Measurements from ENCODE around the gene ATP8A2.
"Not testable (repeated sequence)": the region's sequence is repeated elsewhere in the genome, so short reads cannot be mapped to it uniquely, and the experiment has no call there.

The ATP8A2 gene

DNA sequence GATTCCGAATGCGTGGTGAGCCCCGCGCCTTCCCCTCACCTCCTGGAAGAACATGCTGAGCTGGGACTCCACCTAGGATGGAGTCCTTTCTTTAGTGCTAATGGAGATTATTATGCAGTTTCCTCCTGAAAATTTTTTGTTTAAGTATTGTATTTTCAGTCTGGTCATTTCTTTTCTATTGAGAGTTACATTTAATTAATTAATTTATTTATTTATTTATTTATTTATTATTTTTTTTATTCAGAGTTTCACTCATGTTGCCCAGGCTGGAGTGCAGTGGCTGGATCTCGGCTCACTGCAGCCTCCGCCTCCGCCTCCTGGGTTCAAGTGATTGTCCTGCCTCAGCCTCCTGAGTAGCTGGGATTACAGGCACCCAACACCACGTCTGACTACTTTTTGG, 400.8 kb downstream of the ATP8A2 start:
- not testable (repeated sequence) for H3K4me1 ChIP-seq (ENCODE audit: control insufficient read depth, insufficient read depth, low read length, unreplicated experiment); H3K36me3 ChIP-seq (ENCODE audit: insufficient read depth, low read length); H3K79me2 ChIP-seq (ENCODE audit: control insufficient read depth, insufficient read depth, low read length, unreplicated experiment); H3K27ac ChIP-seq (ENCODE audit: low read depth, low read length); H3K4me3 ChIP-seq (ENCODE audit: low read depth, low read length); H3K27me3 ChIP-seq (ENCODE audit: insufficient read depth, low read length); H2AFZ ChIP-seq (ENCODE audit: low read length, unreplicated experiment)

DNA sequence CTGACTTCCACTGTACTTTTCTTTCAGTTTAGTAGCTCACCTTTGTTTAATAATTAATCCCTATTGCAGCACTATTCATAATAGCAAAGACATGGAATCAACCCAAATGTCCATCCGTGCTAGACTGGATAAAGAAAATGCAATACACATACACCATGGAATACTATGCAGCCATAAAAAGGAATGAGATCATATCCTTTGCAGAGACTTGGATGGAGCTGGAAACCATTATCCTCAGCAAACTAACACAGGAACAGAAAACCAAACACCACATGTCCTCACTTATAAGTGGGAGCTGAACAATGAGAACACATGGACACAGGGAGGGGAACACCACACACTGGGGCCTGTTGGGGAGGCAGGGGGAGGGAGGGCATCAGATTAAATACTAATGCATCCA, 402.3 kb downstream of the ATP8A2 start:
- not testable (repeated sequence) for H3K4me3 ChIP-seq (ENCODE audit: low read depth, low read length); H3K27me3 ChIP-seq (ENCODE audit: insufficient read depth, low read length); H3K4me1 ChIP-seq (ENCODE audit: control insufficient read depth, insufficient read depth, low read length, unreplicated experiment); H2AFZ ChIP-seq (ENCODE audit: low read length, unreplicated experiment); H3K36me3 ChIP-seq (ENCODE audit: insufficient read depth, low read length); H3K79me2 ChIP-seq (ENCODE audit: control insufficient read depth, insufficient read depth, low read length, unreplicated experiment); H3K27ac ChIP-seq (ENCODE audit: low read depth, low read length)

DNA sequence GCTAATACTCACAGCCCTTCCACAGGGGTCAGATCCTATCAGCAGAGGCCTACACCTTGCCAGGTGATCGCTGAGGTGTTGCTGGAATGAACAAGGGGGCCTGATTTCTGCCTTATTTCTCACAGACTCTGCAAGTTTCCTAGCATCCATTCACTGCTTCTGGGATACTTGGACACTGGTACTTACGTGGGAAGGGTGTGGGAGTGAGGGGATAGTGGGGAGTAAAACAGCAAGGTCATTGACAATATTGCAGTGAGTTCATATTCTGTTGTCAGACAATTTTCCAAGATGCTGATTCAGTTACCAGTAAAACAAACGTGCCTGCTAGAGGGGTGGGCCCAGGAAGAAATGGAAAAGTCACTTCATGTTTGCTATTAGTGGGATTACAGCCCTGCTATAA, 403.5 kb downstream of the ATP8A2 start:
- H3K79me2 ChIP-seq (ENCODE audit: control insufficient read depth, insufficient read depth, low read length, unreplicated experiment): no peaks in the 10 kb centered on the region
- H3K4me3 ChIP-seq (ENCODE audit: low read depth, low read length): no peak overlapping the region
- no peaks in the 10 kb centered on the region; the same call in 1 of the 2 replicates for H3K27me3 ChIP-seq (ENCODE audit: insufficient read depth, low read length)
- no peak overlapping the region for H2AFZ ChIP-seq (ENCODE audit: low read length, unreplicated experiment)
- H3K4me1 ChIP-seq (ENCODE audit: control insufficient read depth, insufficient read depth, low read length, unreplicated experiment): no peaks in the 10 kb centered on the region
- H3K27ac ChIP-seq (ENCODE audit: low read depth, low read length): no peak overlapping the region
- H3K36me3 ChIP-seq (ENCODE audit: insufficient read depth, low read length): no peaks in the 10 kb centered on the region

DNA sequence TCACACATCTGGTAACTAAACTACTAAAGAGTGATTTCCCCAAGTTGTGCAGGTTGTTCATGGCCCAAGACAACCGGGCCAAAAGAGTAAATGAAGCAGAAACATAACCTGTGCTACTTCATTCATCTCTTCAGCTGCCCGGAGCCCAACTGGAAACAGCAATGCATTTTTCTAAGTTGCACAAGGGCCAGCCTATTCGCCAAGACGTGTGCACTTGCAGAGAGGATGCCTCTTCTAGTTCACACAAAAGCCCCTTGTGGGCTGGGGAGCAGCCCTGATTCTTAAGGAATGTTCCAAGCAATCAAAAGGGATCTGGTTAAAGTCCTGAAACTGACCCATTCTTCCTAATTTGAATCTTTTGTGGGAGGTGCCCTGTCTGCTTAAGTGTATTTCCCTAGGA, 404.2 kb downstream of the ATP8A2 start:
- no peaks in the 10 kb centered on the region for H3K79me2 ChIP-seq (ENCODE audit: control insufficient read depth, insufficient read depth, low read length, unreplicated experiment)
- no peak overlapping the region for H3K27ac ChIP-seq (ENCODE audit: low read depth, low read length)
- H3K27me3 ChIP-seq (ENCODE audit: insufficient read depth, low read length): no peaks in the 10 kb centered on the region; the same call in 1 of the 2 replicates
- no peaks in the 10 kb centered on the region for H3K4me1 ChIP-seq (ENCODE audit: control insufficient read depth, insufficient read depth, low read length, unreplicated experiment)
- H3K36me3 ChIP-seq (ENCODE audit: insufficient read depth, low read length): no peaks in the 10 kb centered on the region
- no peak overlapping the region for H3K4me3 ChIP-seq (ENCODE audit: low read depth, low read length)
- H2AFZ ChIP-seq (ENCODE audit: low read length, unreplicated experiment): no peak overlapping the region

DNA sequence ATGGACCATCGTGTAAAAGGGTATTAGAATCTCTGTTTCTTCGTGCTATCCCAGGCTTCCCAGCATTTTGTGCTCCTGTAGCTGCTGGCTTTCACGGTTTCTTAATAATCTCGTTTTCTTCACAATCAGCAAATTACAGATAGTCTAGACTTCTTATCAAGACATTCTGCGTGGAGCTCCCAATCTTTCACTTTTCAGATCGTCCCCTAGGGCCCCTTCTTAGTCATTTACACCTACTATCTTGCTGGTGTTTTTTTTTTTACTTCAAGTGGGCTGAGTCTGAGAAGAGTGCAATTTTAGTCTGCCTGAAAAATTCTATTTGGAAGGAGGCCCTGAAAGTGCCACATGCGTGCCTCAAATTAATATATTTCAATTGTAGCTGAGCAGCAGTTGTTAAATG, 404.9 kb downstream of the ATP8A2 start:
- H3K4me1 ChIP-seq (ENCODE audit: control insufficient read depth, insufficient read depth, low read length, unreplicated experiment): no peaks in the 10 kb centered on the region

DNA sequence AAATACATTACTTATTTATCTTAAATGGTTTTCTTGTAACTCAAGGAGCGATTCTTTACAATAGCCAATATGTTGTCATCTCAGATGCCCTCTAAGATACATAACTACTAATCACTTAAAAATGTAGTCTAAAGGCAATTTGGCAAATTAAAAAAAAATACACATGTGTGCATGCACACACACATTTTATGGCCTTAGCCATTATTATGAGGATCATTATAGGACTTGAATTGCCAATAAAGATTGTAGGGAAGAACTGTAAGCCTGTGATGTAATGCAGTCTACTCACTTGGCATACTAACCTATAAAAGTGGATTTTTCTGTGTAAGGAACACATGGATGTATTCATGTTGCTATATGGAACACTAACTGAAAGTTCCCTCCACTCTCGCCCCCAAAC, 405.7 kb downstream of the ATP8A2 start:
- Histone ChIP-seq H3K4me3 (ENCODE audit: low read depth, low read length) (no peak overlapping the region), H3K27ac (ENCODE audit: low read depth, low read length) (no peak overlapping the region), H3K27me3 (ENCODE audit: insufficient read depth, low read length) (no peaks in the 10 kb centered on the region), H3K4me1 (ENCODE audit: control insufficient read depth, insufficient read depth, low read length, unreplicated experiment) (no peaks in the 10 kb centered on the region), H3K79me2 (ENCODE audit: control insufficient read depth, insufficient read depth, low read length, unreplicated experiment) (no peaks in the 10 kb centered on the region), H2AFZ (ENCODE audit: low read length, unreplicated experiment) (no peak overlapping the region), H3K36me3 (ENCODE audit: insufficient read depth, low read length) (no peaks in the 10 kb centered on the region)

More for the DNA sequence above, 404.9 kb downstream of the ATP8A2 start:
- no peak overlapping the region for H2AFZ ChIP-seq (ENCODE audit: low read length, unreplicated experiment)
- H3K79me2 ChIP-seq (ENCODE audit: control insufficient read depth, insufficient read depth, low read length, unreplicated experiment): no peaks in the 10 kb centered on the region
- H3K27ac ChIP-seq (ENCODE audit: low read depth, low read length): no peak overlapping the region
- H3K27me3 ChIP-seq (ENCODE audit: insufficient read depth, low read length): no peaks in the 10 kb centered on the region
- no peak overlapping the region for H3K4me3 ChIP-seq (ENCODE audit: low read depth, low read length)
- H3K36me3 ChIP-seq (ENCODE audit: insufficient read depth, low read length): no peaks in the 10 kb centered on the region

DNA sequence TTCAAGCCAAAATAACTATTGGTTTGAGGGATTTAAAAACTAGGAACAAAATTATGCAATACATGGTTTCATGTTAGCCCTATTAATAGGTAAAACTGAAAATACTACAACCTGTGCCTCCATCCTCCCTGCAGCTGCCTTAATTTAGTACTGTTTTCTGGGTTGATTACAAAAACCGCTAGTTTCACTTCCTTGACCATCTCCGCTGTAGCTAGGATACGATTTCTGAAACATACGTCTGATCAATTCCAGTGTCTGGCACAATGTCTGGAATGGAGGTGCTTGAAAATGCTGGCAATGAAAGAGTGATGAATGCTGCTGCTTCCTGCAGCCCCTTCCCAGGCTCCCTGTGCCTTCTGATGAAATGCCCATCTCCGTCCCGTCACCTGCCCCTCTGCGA, 406.6 kb downstream of the ATP8A2 start:
- Histone ChIP-seq H3K27me3 (ENCODE audit: insufficient read depth, low read length) (no peaks in the 10 kb centered on the region), H3K36me3 (ENCODE audit: insufficient read depth, low read length) (no peaks in the 10 kb centered on the region), H3K4me1 (ENCODE audit: control insufficient read depth, insufficient read depth, low read length, unreplicated experiment) (no peaks in the 10 kb centered on the region), H2AFZ (ENCODE audit: low read length, unreplicated experiment) (no peak overlapping the region), H3K4me3 (ENCODE audit: low read depth, low read length) (no peak overlapping the region), H3K27ac (ENCODE audit: low read depth, low read length) (no peak overlapping the region), H3K79me2 (ENCODE audit: control insufficient read depth, insufficient read depth, low read length, unreplicated experiment) (no peaks in the 10 kb centered on the region)

DNA sequence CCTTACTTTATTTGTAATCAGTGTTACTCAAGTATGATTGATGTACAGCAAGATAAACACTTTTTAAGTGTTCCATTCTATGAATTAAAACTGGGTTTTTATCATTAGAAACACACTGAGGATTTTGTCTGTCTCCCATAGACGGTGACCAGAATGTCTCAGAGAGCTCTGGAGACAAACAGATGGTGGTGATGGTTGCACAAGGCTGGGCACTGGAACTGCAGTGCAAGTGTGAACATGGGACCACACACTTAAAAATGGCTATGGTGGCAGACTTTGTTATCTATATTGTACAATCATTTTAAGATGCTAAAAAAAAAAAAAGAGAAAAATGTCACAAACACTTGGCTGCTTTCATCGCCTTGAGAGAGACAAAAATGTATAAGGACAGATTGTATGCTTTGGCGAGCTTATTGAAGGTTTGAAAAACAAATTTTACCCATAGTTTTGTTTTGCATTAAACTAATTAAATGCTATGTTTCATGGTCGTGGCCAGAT, 407.1 kb downstream of the ATP8A2 start:
- H3K79me2 ChIP-seq (ENCODE audit: control insufficient read depth, insufficient read depth, low read length, unreplicated experiment): no peaks in the 10 kb centered on the region
- H2AFZ ChIP-seq (ENCODE audit: low read length, unreplicated experiment): no peak overlapping the region
- H3K4me3 ChIP-seq (ENCODE audit: low read depth, low read length): no peak overlapping the region
- H3K27me3 ChIP-seq (ENCODE audit: insufficient read depth, low read length): no peaks in the 10 kb centered on the region
- no peak overlapping the region for H3K27ac ChIP-seq (ENCODE audit: low read depth, low read length)
- no peaks in the 10 kb centered on the region for H3K36me3 ChIP-seq (ENCODE audit: insufficient read depth, low read length)
- no peaks in the 10 kb centered on the region for H3K4me1 ChIP-seq (ENCODE audit: control insufficient read depth, insufficient read depth, low read length, unreplicated experiment)

DNA sequence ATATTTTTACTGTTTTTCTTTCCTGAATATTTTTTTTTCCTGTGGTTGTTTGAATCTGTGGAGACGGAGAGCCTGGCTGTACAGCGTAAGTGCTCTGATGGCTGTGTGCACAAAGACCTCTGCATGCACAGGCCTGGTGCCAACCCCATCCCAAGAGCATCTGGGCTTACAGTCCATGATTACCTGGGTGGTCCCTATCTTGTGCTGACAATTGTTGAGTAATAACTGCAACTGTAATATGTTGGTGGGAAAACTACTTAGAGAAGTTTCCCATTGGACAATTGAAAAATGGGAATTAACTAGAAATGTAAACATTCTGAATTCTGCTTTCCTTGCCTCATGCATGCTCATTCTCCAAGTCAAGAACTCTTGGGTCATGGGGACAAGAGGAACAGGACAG, 411.3 kb downstream of the ATP8A2 start:
- Histone ChIP-seq H2AFZ (ENCODE audit: low read length, unreplicated experiment) (no peak overlapping the region), H3K4me1 (ENCODE audit: control insufficient read depth, insufficient read depth, low read length, unreplicated experiment) (no peaks in the 10 kb centered on the region), H3K36me3 (ENCODE audit: insufficient read depth, low read length) (no peaks in the 10 kb centered on the region), H3K4me3 (ENCODE audit: low read depth, low read length) (no peak overlapping the region), H3K79me2 (ENCODE audit: control insufficient read depth, insufficient read depth, low read length, unreplicated experiment) (no peaks in the 10 kb centered on the region), H3K27ac (ENCODE audit: low read depth, low read length) (no peak overlapping the region), H3K27me3 (ENCODE audit: insufficient read depth, low read length) (no peaks in the 10 kb centered on the region)

DNA sequence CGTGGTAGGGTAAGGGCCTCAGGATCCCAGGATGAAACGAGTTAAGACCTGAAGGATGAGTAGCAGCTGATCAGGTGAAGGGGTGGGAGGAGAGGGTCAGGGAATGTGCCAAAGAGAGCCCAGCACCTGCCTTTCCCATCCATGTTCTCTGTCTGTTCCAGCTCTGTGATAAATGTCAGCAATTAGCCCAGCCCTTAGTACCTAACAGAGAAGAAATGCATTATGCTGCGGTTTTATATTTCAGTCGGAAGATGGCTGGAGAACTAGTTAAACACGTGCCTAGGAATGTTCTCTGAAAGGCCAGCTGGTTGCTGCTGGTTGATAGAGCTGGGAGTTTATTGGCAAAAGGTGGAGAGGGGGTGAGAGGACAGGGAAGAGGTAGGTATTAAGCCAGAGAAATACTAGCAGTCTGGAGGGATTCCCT, 411.8 kb downstream of the ATP8A2 start:
- Histone ChIP-seq H3K4me1 (ENCODE audit: control insufficient read depth, insufficient read depth, low read length, unreplicated experiment) (no peaks in the 10 kb centered on the region), H3K36me3 (ENCODE audit: insufficient read depth, low read length) (no peaks in the 10 kb centered on the region), H3K27ac (ENCODE audit: low read depth, low read length) (no peak overlapping the region), H3K27me3 (ENCODE audit: insufficient read depth, low read length) (no peaks in the 10 kb centered on the region), H3K4me3 (ENCODE audit: low read depth, low read length) (no peak overlapping the region), H3K79me2 (ENCODE audit: control insufficient read depth, insufficient read depth, low read length, unreplicated experiment) (no peaks in the 10 kb centered on the region), H2AFZ (ENCODE audit: low read length, unreplicated experiment) (no peak overlapping the region)

DNA sequence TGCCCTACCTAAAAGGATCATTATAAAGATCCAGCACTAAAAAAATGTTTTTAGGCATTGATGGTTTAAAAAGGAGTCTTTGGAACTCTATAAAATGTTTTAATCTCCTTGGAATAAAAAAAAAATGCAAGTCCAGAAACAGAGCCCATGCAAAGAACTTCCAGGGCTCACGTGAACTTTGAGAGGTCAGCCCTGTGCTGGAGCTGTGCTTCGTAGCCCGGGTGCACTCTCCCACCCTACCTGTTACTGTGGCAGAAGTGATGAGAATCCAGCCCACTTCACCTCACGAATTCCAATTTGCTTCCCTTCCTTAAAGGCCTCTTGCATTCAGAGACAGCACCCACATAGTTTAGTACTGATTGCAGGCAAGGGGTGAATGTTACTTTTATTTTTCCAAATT, 412.3 kb downstream of the ATP8A2 start:
- Histone ChIP-seq H3K36me3 (ENCODE audit: insufficient read depth, low read length) (no peaks in the 10 kb centered on the region), H3K27me3 (ENCODE audit: insufficient read depth, low read length) (no peaks in the 10 kb centered on the region), H3K27ac (ENCODE audit: low read depth, low read length) (no peak overlapping the region), H3K4me1 (ENCODE audit: control insufficient read depth, insufficient read depth, low read length, unreplicated experiment) (no peaks in the 10 kb centered on the region), H3K4me3 (ENCODE audit: low read depth, low read length) (no peak overlapping the region), H2AFZ (ENCODE audit: low read length, unreplicated experiment) (no peak overlapping the region), H3K79me2 (ENCODE audit: control insufficient read depth, insufficient read depth, low read length, unreplicated experiment) (no peaks in the 10 kb centered on the region)

Measured in ACC112 (cell line).